ENCODE results near the gene KLF7. TPM values are rescaled to one million over a fixed set of nuclear protein-coding genes. Genes with fewer than 3 reads are reported as not detected.

The KLF7 gene
- total RNA-seq, 1 experiment from 2014 or later = 32.2 TPM

DNA sequence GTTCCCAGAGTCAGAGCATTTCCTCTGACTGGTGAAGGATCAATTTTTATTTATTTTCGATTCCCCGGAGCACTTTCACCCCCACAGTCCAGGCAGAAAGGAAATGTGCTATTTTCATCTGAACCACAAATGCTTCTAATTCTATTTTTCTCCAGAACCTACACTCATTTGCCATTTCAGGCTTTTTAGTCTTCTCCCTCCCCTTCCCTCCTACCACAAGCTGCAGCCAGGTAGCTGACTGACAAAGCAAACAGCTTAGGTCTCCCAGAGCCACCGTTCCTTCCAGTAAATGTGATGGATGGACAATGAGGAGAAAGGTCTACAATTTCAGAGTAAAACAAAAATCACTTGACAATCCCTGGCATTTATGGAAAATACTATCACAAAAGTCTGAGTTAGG is 76.9 kb downstream of the KLF7 start:
- no peak for TF ChIP-seq CTCF (conservative IDR thresholded peaks at IDR 0.05)
- Histone ChIP-seq H3K23ac (ENCODE audit: insufficient read length, low read depth, low read length) (no peak overlapping the region), H3K56ac (ENCODE audit: insufficient read length, low read depth, low read length) (no peak overlapping the region), H3K23me2 (ENCODE audit: insufficient read length, low read depth, low read length, poor library complexity, severe bottlenecking) (no peaks in the 10 kb centered on the region), H3T11ph (ENCODE audit: low read length) (no peak overlapping the region), H3K27ac (ENCODE audit: insufficient read length, low read depth, low read length) (no peak overlapping the region), H2AFZ (ENCODE audit: low read length) (no peak overlapping the region), H3K18ac (ENCODE audit: insufficient read length, low read depth, low read length) (no peak overlapping the region), H2BK120ac (ENCODE audit: low read depth, low read length, poor library complexity, severe bottlenecking) (no peak overlapping the region), H2BK15ac (ENCODE audit: low read depth, low read length) (no peak overlapping the region), H4K20me1 (ENCODE audit: control insufficient read depth, insufficient read depth, insufficient read length) (no peaks in the 10 kb centered on the region), H3K79me1 (ENCODE audit: insufficient read depth, low read depth, low read length, poor library complexity, severe bottlenecking) (no peaks in the 10 kb centered on the region), H2BK12ac (ENCODE audit: insufficient read length, low read depth, low read length) (no peak overlapping the region), H3K14ac (ENCODE audit: insufficient read depth, low read length) (no peak overlapping the region), H4K8ac (replicated peaks; ENCODE audit: insufficient read length, low read depth, low read length) (no peak overlapping the region), H2BK20ac (ENCODE audit: low read depth, low read length, poor library complexity, severe bottlenecking) (no peak overlapping the region), H4K5ac (ENCODE audit: insufficient read length, low read depth, low read length) (no peak overlapping the region), H3K9ac (ENCODE audit: extremely low read depth, insufficient read length, low read length) (no peak overlapping the region), H3K27me3 (ENCODE audit: insufficient read depth, low read length) (no peaks in the 10 kb centered on the region), H3K79me2 (ENCODE audit: insufficient read depth, low read length) (peaks cover 3% of the 10 kb centered on the region; the same call in 1 of the 2 replicates), H3K4me1 (ENCODE audit: insufficient read depth, low read length) (peaks cover 17% of the 10 kb centered on the region), H2AK5ac (ENCODE audit: insufficient read length, low read length) (no peak overlapping the region), H3K9me3 (ENCODE audit: control insufficient read depth, low read depth, low read length) (no peaks in the 10 kb centered on the region), H3K4me2 (ENCODE audit: insufficient read depth, insufficient read length, low read length) (no peak overlapping the region), H2BK5ac (ENCODE audit: insufficient read length, low read length) (no peak overlapping the region), H3K4ac (ENCODE audit: low read depth, low read length) (no peak overlapping the region), H4K91ac (ENCODE audit: insufficient read length, low read depth, low read length) (no peak overlapping the region)
- Mint-ChIP-seq H3K36me3 (ENCODE audit: insufficient read depth in 1 of 3, low read depth in 3 of 3) (peaks cover 9 to 26% (median 15%) of the 10 kb centered on the region in 3 experiments), H3K27me3 (ENCODE audit: low read depth) (no peaks in the 10 kb centered on the region), H3K27ac (peak overlapping the region in 1 of 3 experiments; percentile 34; a peak in 2 of 7 replicates), H3K4me3 (no peak overlapping the region), H3K4me1 (peaks cover 52 to 60% of the 10 kb centered on the region in 2 experiments), H3K9me3 (no peaks in the 10 kb centered on the region)
- no CpG with 5 or more reads among the region's 3 CpGs for WGBS (ENCODE audit: extremely low coverage, insufficient read length, low lambda C conversion rate)
- DNase-seq = no peak
